OCI-LY3 (cell line): ENCODE measurements around the gene FHOD3.

Experiments used
- H2AFZ ChIP-seq: fragments of 200-600, 300-600 bp; shearing (Covaris generic); 2 replicates; pipeline ENCODE4 v1.6.0; 2014; ENCODE audit warnings: antibody characterized with exemption, low read depth, low read length
- H3K27ac ChIP-seq: fragments of 200-600, 300-600 bp; sonication (generic); 2 replicates; pipeline ENCODE4 v1.5.1; 2014; ENCODE audit warnings: mild to moderate bottlenecking, low read length, moderate library complexity, mixed read lengths
- H3K27me3 ChIP-seq: fragments of 200-600, 300-600 bp; sonication (generic); 2 replicates; pipeline ENCODE4 v1.6.1; 2014; ENCODE audit warnings: low read depth, low read length, mixed read lengths
- H3K36me3 ChIP-seq: fragments of 200-600, 300-600 bp; sonication (generic); replicated peaks from 2 replicates; pipeline ENCODE3; 2014; ENCODE audit warnings: low read depth, low read length, mixed read lengths
- H3K4me1 ChIP-seq: fragments of 300-600, 200-600 bp; sonication (generic); 2 replicates; pipeline ENCODE4 v1.6.1; 2014; ENCODE audit warnings: low read length, mixed read lengths
- H3K4me2 ChIP-seq: fragments of 200-600, 300-600 bp; sonication (generic); 2 replicates; pipeline ENCODE4 v1.6.1; 2014; ENCODE audit warnings: low read length, mixed read lengths
- H3K4me3 ChIP-seq: fragments of 300-600, 200-600 bp; sonication (generic); 2 replicates; pipeline ENCODE4 v1.5.1; 2014; ENCODE audit warnings: antibody characterized with exemption, mild to moderate bottlenecking, low read length, moderate library complexity
- H3K79me2 ChIP-seq: fragments of 300-600, 200-600 bp; shearing (Covaris generic); 2 replicates; pipeline ENCODE4 v1.6.1; 2014; ENCODE audit warnings: mild to moderate bottlenecking, low read length, mixed read lengths
- H3K9ac ChIP-seq: fragments of 300-600, 200-600 bp; shearing (Covaris generic); 2 replicates; pipeline ENCODE4 v1.6.0; 2014; ENCODE audit warnings: mild to moderate bottlenecking, low read length, moderate library complexity
- H3K9me3 ChIP-seq: fragments of 200-600, 300-600 bp; shearing (Covaris generic); 2 replicates; pipeline ENCODE4 v1.6.1; 2014; ENCODE audit warnings: low read length, mixed read lengths; ENCODE audit not compliant: insufficient read depth
- H4K20me1 ChIP-seq: fragments of 200-600, 300-600 bp; sonication (generic); 2 replicates; pipeline ENCODE4 v1.6.1; 2016; ENCODE audit warnings: low read length, mixed read lengths; ENCODE audit not compliant: insufficient read depth
- EZH2phosphoT487 ChIP-seq: fragments of 200-600 bp; shearing (Covaris generic); IDR thresholded peaks from 2 replicates; pipeline ENCODE4 v1.6.1; 2018; ENCODE audit warnings: antibody characterized with exemption, mixed run types, low read depth
- TF ChIP-seq, protein P1 (sequence below): fragments of 200-600, 300-600 bp; sonication (generic); IDR thresholded peaks from 2 replicates; pipeline ENCODE4 v1.5.1; 2014; ENCODE audit warnings: antibody characterized with exemption, low read length, low read depth

The FHOD3 gene

GRCh38 chr18:36559149-36559857 is 261.8 kb downstream of the FHOD3 start:
- Histone ChIP-seq H3K27ac (no peak overlapping the region), H3K79me2 (no peaks in the 10 kb centered on the region), H3K4me3 (no peak overlapping the region), H3K4me1 (no peaks in the 10 kb centered on the region), H3K36me3 (no peaks in the 10 kb centered on the region), H3K9ac (no peak overlapping the region), H3K4me2 (no peak overlapping the region), H3K9me3 (no peaks in the 10 kb centered on the region), H4K20me1 (no peaks in the 10 kb centered on the region), H2AFZ (no peak overlapping the region), H3K27me3 (peaks cover 15% of the 10 kb centered on the region; the same call in 1 of the 2 replicates)
- no peak for TF ChIP-seq EZH2phosphoT487

- H3K79me2 ChIP-seq = no peaks in the 10 kb centered on the region
- H3K27ac ChIP-seq = no peak overlapping the region
- H4K20me1 ChIP-seq = no peaks in the 10 kb centered on the region
- H3K27me3 ChIP-seq = peaks cover 14% of the 10 kb centered on the region; the same call in 1 of the 2 replicates
- H2AFZ ChIP-seq = no peak overlapping the region
- no peaks in the 10 kb centered on the region for H3K4me1 ChIP-seq
- H3K9ac ChIP-seq = no peak overlapping the region
- H3K9me3 ChIP-seq = no peaks in the 10 kb centered on the region
- no peak overlapping the region for H3K4me2 ChIP-seq
- TF ChIP-seq EZH2phosphoT487 = no peak
- TF ChIP-seq, protein P1, sequence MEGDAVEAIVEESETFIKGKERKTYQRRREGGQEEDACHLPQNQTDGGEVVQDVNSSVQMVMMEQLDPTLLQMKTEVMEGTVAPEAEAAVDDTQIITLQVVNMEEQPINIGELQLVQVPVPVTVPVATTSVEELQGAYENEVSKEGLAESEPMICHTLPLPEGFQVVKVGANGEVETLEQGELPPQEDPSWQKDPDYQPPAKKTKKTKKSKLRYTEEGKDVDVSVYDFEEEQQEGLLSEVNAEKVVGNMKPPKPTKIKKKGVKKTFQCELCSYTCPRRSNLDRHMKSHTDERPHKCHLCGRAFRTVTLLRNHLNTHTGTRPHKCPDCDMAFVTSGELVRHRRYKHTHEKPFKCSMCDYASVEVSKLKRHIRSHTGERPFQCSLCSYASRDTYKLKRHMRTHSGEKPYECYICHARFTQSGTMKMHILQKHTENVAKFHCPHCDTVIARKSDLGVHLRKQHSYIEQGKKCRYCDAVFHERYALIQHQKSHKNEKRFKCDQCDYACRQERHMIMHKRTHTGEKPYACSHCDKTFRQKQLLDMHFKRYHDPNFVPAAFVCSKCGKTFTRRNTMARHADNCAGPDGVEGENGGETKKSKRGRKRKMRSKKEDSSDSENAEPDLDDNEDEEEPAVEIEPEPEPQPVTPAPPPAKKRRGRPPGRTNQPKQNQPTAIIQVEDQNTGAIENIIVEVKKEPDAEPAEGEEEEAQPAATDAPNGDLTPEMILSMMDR = no peak
- H3K36me3 ChIP-seq = no peaks in the 10 kb centered on the region
- no peak overlapping the region for H3K4me3 ChIP-seq
Observed at GRCh38 chr18:36560187-36560586, 262.7 kb downstream of the FHOD3 start.

- Histone ChIP-seq H3K27me3 (peaks cover 20% of the 10 kb centered on the region; the same call in 1 of the 2 replicates), H3K79me2 (no peaks in the 10 kb centered on the region), H2AFZ (no peak overlapping the region), H3K9me3 (no peaks in the 10 kb centered on the region), H3K36me3 (no peaks in the 10 kb centered on the region), H3K9ac (no peak overlapping the region), H3K27ac (no peak overlapping the region), H4K20me1 (no peaks in the 10 kb centered on the region), H3K4me1 (no peaks in the 10 kb centered on the region), H3K4me2 (no peak overlapping the region), H3K4me3 (no peak overlapping the region)
- no peak for TF ChIP-seq EZH2phosphoT487
Observed at GRCh38 chr18:36561046-36561445, 263.5 kb downstream of the FHOD3 start.

DNA sequence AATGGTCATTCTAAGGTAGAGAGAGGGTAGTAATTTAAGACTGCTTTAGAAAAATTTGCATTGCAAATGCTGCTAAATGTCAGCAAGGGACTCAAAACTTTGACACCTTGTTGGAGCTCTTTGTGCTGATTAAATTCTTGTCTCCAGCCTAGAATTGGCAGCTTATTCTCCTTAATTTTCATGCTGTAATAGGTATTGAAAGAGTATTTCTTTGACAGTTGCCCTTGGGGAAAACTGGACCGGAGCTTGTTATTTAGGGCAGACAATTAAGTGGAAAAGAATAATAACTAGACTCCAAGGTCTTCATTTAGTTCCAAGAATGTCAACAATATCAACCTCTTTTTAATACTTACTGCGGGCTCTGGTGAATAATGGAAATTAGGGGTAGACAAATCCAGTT is 267.3 kb downstream of the FHOD3 start:
- no peak for TF ChIP-seq EZH2phosphoT487
- TF ChIP-seq, protein P1 = no peak
- Histone ChIP-seq H3K79me2 (no peaks in the 10 kb centered on the region), H3K27me3 (peaks cover 28% of the 10 kb centered on the region), H3K36me3 (no peaks in the 10 kb centered on the region), H3K4me1 (no peaks in the 10 kb centered on the region), H2AFZ (no peak overlapping the region), H4K20me1 (no peaks in the 10 kb centered on the region), H3K9ac (no peak overlapping the region), H3K4me2 (no peak overlapping the region), H3K9me3 (no peaks in the 10 kb centered on the region), H3K27ac (no peak overlapping the region), H3K4me3 (no peak overlapping the region)

- Histone ChIP-seq H3K9ac (no peak overlapping the region), H3K27me3 (peaks cover 35% of the 10 kb centered on the region), H3K79me2 (no peaks in the 10 kb centered on the region), H3K4me3 (no peak overlapping the region), H3K36me3 (no peaks in the 10 kb centered on the region), H3K27ac (no peak overlapping the region), H4K20me1 (no peaks in the 10 kb centered on the region), H3K4me1 (no peaks in the 10 kb centered on the region), H2AFZ (no peak overlapping the region), H3K4me2 (no peak overlapping the region), H3K9me3 (no peaks in the 10 kb centered on the region)
- TF ChIP-seq EZH2phosphoT487 = no peak
- TF ChIP-seq, protein P1 = no peak
Observed at GRCh38 chr18:36567800-36568199, 270.3 kb downstream of the FHOD3 start.
